K562 (cell line): ENCODE results near the gene CREM. TPM values are rescaled to one million over a fixed set of nuclear protein-coding genes. Genes with fewer than 3 reads are reported as not detected.

Experiments used
- ATAC-seq: fragments of 200-7000 bp; cut with Tn5 transposase; 3 replicates; pipeline ENCODE4 v1.9.1; 2020; ENCODE audit warnings: moderate library complexity
- BruUV-seq: library from RNA; stranded (reverse); fragments of 400-500 nt; replicated peaks from 2 replicates; lab custom pipeline; 2021; lab: Mats Ljungman, UMichigan
- CTCF ChIA-PET: fragments of 300-600 bp; formaldehyde crosslinking; extraction: SDS; loops from one replicate; lab custom pipeline; 2021; ENCODE audit warnings: low intra/inter-chr PET ratio; lab: Yijun Ruan, JAX
- POLR2A ChIA-PET: fragments of 300-600, 350-650 bp; sonication (Branson Sonifier 250); formaldehyde crosslinking; extraction: SDS; loops from one replicate; lab custom pipeline; 2021; ENCODE audit warnings: antibody characterized with exemption, inconsistent platforms; lab: Yijun Ruan, JAX
- DNase-seq, 4 experiments: peaks; one replicate each; pipeline versions ENCODE4 v3.0.0 to v3.0.0-alpha.2; 2011 to 2018; ENCODE audit warnings: low spot score in 3 of 4, mixed read lengths in 3 of 4; ENCODE audit errors: extremely low read depth in 1 of 4
- FAIRE-seq: peaks from 2 replicates; lab custom pipeline; 2011; peaks lifted over from hg19 to GRCh38; lab: Jason Lieb, UNC
- H2AFZ ChIP-seq: 2 replicates; pipeline ENCODE4 v1.6.0; 2011; ENCODE audit warnings: low read depth, low read length, control low read depth, inconsistent platforms
- H3K27ac ChIP-seq: fragments of 200-600 bp; 3 replicates; pipeline ENCODE4 v1.8.0; 2011; ENCODE audit warnings: low read depth, mild to moderate bottlenecking, control low read depth, inconsistent platforms, low read length, moderate library complexity, mixed read lengths; ENCODE audit errors: extremely low read depth
- H3K27me3 ChIP-seq, 2 experiments: fragments of 300-600 bp in 1 of 2; 2 replicates in 1 of 2; 3 replicates in 1 of 2; pipeline versions ENCODE4 v1.6.0 to v1.8.0; 2011; ENCODE audit warnings: inconsistent platforms in 2 of 2, low read length in 2 of 2, mild to moderate bottlenecking in 1 of 2, mixed read lengths in 1 of 2, moderate library complexity in 1 of 2; ENCODE audit not compliant: control insufficient read depth in 2 of 2, insufficient read depth in 2 of 2
- H3K36me3 ChIP-seq: fragments of 300-600 bp; 3 replicates; pipeline ENCODE4 v1.8.0; 2011; ENCODE audit warnings: mild to moderate bottlenecking, low read length, inconsistent platforms; ENCODE audit not compliant: control insufficient read depth, insufficient read depth
- H3K4me1 ChIP-seq, 2 experiments: fragments of 200-600 bp in 1 of 2; replicated peaks in 1 of 2; 2 replicates in 1 of 2; 3 replicates in 1 of 2; pipeline versions ENCODE4 v1.5.1 to v1.8.0; 2011; ENCODE audit warnings: inconsistent platforms in 2 of 2, low read length in 2 of 2, mild to moderate bottlenecking in 1 of 2, mixed read lengths in 1 of 2, moderate library complexity in 1 of 2; ENCODE audit not compliant: control insufficient read depth in 2 of 2, insufficient read depth in 2 of 2
- H3K4me2 ChIP-seq: 2 replicates; pipeline ENCODE4 v1.6.1; 2011; ENCODE audit warnings: low read length, control low read depth, inconsistent platforms, mixed read lengths; ENCODE audit not compliant: insufficient read depth
- H3K4me3 ChIP-seq: fragments of 200-600 bp; sonication (generic), shearing (Covaris generic); 2 replicates; pipeline ENCODE4 v1.5.1; 2016; ENCODE audit warnings: control low read depth, inconsistent platforms
- H3K79me2 ChIP-seq: fragments of 200-600 bp; 3 replicates; pipeline ENCODE4 v1.8.0; 2011; ENCODE audit warnings: low read length, inconsistent platforms; ENCODE audit not compliant: control insufficient read depth, insufficient read depth
- H3K9ac ChIP-seq, 2 experiments: 2 replicates each; pipeline versions ENCODE4 v1.6.0 to v1.6.1; 2011; ENCODE audit warnings: low read depth in 2 of 2, low read length in 2 of 2, control low read depth in 1 of 2, inconsistent platforms in 1 of 2, mild to moderate bottlenecking in 1 of 2, mixed read lengths in 1 of 2; ENCODE audit not compliant: insufficient read depth in 1 of 2
- H3K9me1 ChIP-seq: one replicate; pipeline ENCODE4 v1.6.0; 2011; ENCODE audit warnings: inconsistent platforms, mild to moderate bottlenecking, low read length, moderate library complexity; ENCODE audit not compliant: control insufficient read depth, insufficient read depth
- H3K9me3 ChIP-seq: replicated peaks from 2 replicates; pipeline ENCODE4 v1.5.1; 2011; ENCODE audit warnings: low read depth, low read length, inconsistent platforms; ENCODE audit not compliant: control insufficient read depth, insufficient read depth
- H4K20me1 ChIP-seq: replicated peaks from 2 replicates; pipeline ENCODE4 v1.6.1; 2011; ENCODE audit warnings: low read length, inconsistent platforms, mixed read lengths; ENCODE audit not compliant: control insufficient read depth, insufficient read depth
- BMI1 ChIP-seq: fragments of 150-350 bp; IDR thresholded peaks from 2 replicates; pipeline ENCODE4 v1.6.1; 2014; ENCODE audit warnings: low read length
- CBFA2T3 ChIP-seq: fragments of 450-650 bp; IDR thresholded peaks from 2 replicates; pipeline ENCODE4 v1.6.1; 2017
- CBX8 ChIP-seq: fragments of 200-600 bp; sonication (generic); IDR thresholded peaks from 2 replicates; pipeline ENCODE4 v1.6.1; 2012; ENCODE audit warnings: borderline replicate concordance, mixed run types, low read depth, mild to moderate bottlenecking, moderate library complexity, mixed read lengths, low read length, control low read depth, inconsistent platforms; ENCODE audit not compliant: poor library complexity, severe bottlenecking; ENCODE audit errors: extremely low read depth
- CHD4 ChIP-seq: fragments of 200-600 bp; sonication (generic); IDR thresholded peaks from 3 replicates; pipeline ENCODE4 v1.6.1; 2012; ENCODE audit warnings: low read depth, mild to moderate bottlenecking, mixed read lengths, low read length, inconsistent platforms; ENCODE audit not compliant: insufficient read depth, insufficient replicate concordance, poor library complexity, severe bottlenecking
- CHD7 ChIP-seq: fragments of 200-600 bp; sonication (generic); IDR thresholded peaks from one replicate; pipeline ENCODE4 v1.6.1; 2012; ENCODE audit warnings: mild to moderate bottlenecking, low read depth, low read length, inconsistent platforms
- GABPB1 ChIP-seq: sonication (generic); formaldehyde crosslinking; IDR thresholded peaks from 2 replicates; pipeline ENCODE4 v1.8.0; 2022; ENCODE audit warnings: mild to moderate bottlenecking, missing genetic modification reagents
- IRF2 ChIP-seq: sonication (generic); formaldehyde crosslinking; IDR thresholded peaks from 2 replicates; pipeline ENCODE4 v1.8.1; 2022; ENCODE audit warnings: mild to moderate bottlenecking, missing genetic modification reagents
- RBM14 ChIP-seq: fragments of 200-400 bp; formaldehyde crosslinking; IDR thresholded peaks from 2 replicates; pipeline ENCODE4 v1.6.1; 2018; ENCODE audit warnings: low read depth, mild to moderate bottlenecking, low read length, moderate library complexity, borderline replicate concordance; ENCODE audit not compliant: insufficient read depth
- ZNF263 ChIP-seq: sonication (generic); formaldehyde crosslinking; IDR thresholded peaks from 2 replicates; pipeline ENCODE4 v1.8.0; 2022; ENCODE audit warnings: mild to moderate bottlenecking, missing genetic modification reagents, borderline replicate concordance
- WGBS: fragments of 100-300 bp; shearing (Covaris generic); methylation state at CpG from one replicate; pipeline ENCODE4 v1.1.6; 2016; ENCODE audit warnings: low coverage, mixed read lengths; ENCODE audit not compliant: insufficient coverage; ENCODE audit errors: missing lambda C conversion rate; 5-methylcytosine and 5-hydroxymethylcytosine counted together
- in situ Hi-C: fragments of 300-500 bp; cut with MboI; formaldehyde crosslinking; loops from 4 replicates; pipeline ENCODE4 v1.15.0; 2018; ENCODE audit warnings: inconsistent platforms, mixed read lengths
- intact Hi-C: fragments of 100-400 bp; cut with micrococcal nuclease; formaldehyde crosslinking; loops from 2 replicates; pipeline ENCODE4 v1.14.2; 2022
- polyA plus RNA-seq, 8 experiments: library from polyadenylated mRNA; depleted of rRNA in 4 of 8; stranded (reverse) in 5 of 8; unstranded in 3 of 8; fragments of >200 nt; fragmentation: Nextera tagmentation in 2 of 8; fragmentation: Illumina TruSeq in 1 of 8; extraction: Ambion mirVana in 2 of 8; extraction: Trizol in 1 of 8; gene quantifications; 2 replicates each; pipeline versions ENCODE4 v1.2.1 to v1.2.3, GENCODE V29; 2011 to 2014; ENCODE audit warnings: inconsistent platforms in 1 of 8, missing spikeins in 1 of 8
- total RNA-seq, 7 experiments: library from RNA; depleted of rRNA in 6 of 7; stranded (reverse); fragments of >200 nt in 6 of 7; fragmentation: Illumina TruSeq in 2 of 7; extraction: Trizol in 2 of 7; gene quantifications; 2 replicates each; pipeline versions ENCODE4 v1.2.1 to v1.2.3, GENCODE V29; 2011 to 2021; ENCODE audit warnings: low replicate concordance in 1 of 7
- TF ChIP-seq, protein P1 (sequence below): sonication (generic); formaldehyde crosslinking; IDR thresholded peaks from 2 replicates; pipeline ENCODE4 v1.5.0; 2020; ENCODE audit warnings: missing genetic modification reagents

The CREM gene
- total and polyA plus RNA-seq, 9 of the 15 experiments (the other 6 are each of a cell fraction or from before 2014, with no cell fraction given): 39.1 to 70.2 (median 48.3) TPM

GRCh38 chr10:35203745-35204144 is 77.1 kb downstream of the CREM start:
- FAIRE-seq: no peak
- Histone ChIP-seq H3K4me2 (no peak overlapping the region), H4K20me1 (no peaks in the 10 kb centered on the region), H3K9me3 (no peaks in the 10 kb centered on the region), H3K9me1 (no peaks in the 10 kb centered on the region), H3K4me3 (no peak overlapping the region), H3K27ac (no peak overlapping the region), H2AFZ (no peak overlapping the region), H3K79me2 (peaks cover 3% of the 10 kb centered on the region; the same call in 1 of the 3 replicates), H3K27me3 (no peaks in the 10 kb centered on the region), H3K4me1 (peaks cover 5 to 6% of the 10 kb centered on the region in 2 experiments; a peak in 4 of 5 replicates), H3K36me3 (peaks cover 4% of the 10 kb centered on the region; the same call in 1 of the 3 replicates), H3K9ac (no peak overlapping the region)
- no TSS peak for BruUV-seq
- intact Hi-C loops: no loop called here
- no peak for DNase-seq
- in situ Hi-C loops: no loop called here
- peak; percentile 25 for ATAC-seq
- WGBS: 61% methylated on average over 4 of the region's 4 CpGs
- ChIA-PET CTCF (no interaction called here), POLR2A (interaction anchor here (0.6 to 2.2 kb wide), 6 partner anchors 8 to 384 kb away, joined by 3 to 20 read pairs (median 4); no protein-coding TSS in a partner anchor)
- TF ChIP-seq CBX8 (no peak), CBFA2T3 (no peak), IRF2 (CRISPR knock-in tag) (no peak), GABPB1 (CRISPR knock-in tag) (no peak), RBM14 (no peak), ZNF263 (CRISPR knock-in tag) (no peak), BMI1 (no peak), CHD7 (no peak), CHD4 (no peak)
- TF ChIP-seq, protein P1, sequence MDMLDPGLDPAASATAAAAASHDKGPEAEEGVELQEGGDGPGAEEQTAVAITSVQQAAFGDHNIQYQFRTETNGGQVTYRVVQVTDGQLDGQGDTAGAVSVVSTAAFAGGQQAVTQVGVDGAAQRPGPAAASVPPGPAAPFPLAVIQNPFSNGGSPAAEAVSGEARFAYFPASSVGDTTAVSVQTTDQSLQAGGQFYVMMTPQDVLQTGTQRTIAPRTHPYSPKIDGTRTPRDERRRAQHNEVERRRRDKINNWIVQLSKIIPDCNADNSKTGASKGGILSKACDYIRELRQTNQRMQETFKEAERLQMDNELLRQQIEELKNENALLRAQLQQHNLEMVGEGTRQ: no peak
